ENCODE data around the gene PDIK1L.

Gene PDIK1L

DNA sequence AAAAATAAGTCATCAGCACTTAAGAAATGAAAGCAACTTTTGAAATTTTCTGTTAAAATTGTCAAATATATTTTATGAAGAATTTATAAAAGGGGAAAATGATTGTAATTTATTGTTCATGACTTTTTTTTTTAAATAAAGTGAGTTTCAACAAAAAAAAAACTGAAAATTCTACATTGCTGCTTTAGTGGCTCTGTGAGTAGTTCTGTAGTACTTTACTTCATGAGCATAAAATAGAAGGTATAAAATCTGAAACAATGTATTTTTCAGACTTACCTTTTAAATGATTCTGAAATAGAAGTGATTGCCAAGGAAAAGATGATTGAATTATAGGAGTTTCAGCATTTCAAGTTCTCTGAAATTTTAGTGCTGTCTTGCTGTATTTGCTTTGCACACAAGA lies 13.8 kb downstream of the PDIK1L start:
- Histone ChIP-seq H3K9ac (peak overlapping the region in 6 of 11 experiments; percentile 58 to 73 (median 69); a peak in 7 of 22 replicates), H3K27ac (peak overlapping the region in 9 of 11 experiments; percentile 76 to 90 (median 85); a peak in 18 of 22 replicates), H3K36me3 (peaks cover 0 to 34% (median 10%) of the 10 kb centered on the region in 11 experiments; a peak in 12 of 22 replicates), H4K20me1 (no peaks in the 10 kb centered on the region), H3K4me3 (no peak overlapping the region), H3K4me1 (peaks cover 57 to 87% (median 69%) of the 10 kb centered on the region in 10 experiments), H3K27me3 (no peaks in the 10 kb centered on the region), H3K4me2 (peak overlapping the region in 10 of 11 experiments; percentile 76 to 88 (median 79); a peak in 18 of 22 replicates), H3K9me3 (replicated peaks in 1 of 11) (no peaks in the 10 kb centered on the region)
- TF ChIP-seq Cebpa-rat (IDR thresholded peaks at IDR 0.05), result no peak

- H3K27me3 ChIP-seq, result no peaks in the 10 kb centered on the region
- peaks cover 0 to 30% (median 10%) of the 10 kb centered on the region in 11 experiments; a peak in 11 of 22 replicates for H3K36me3 ChIP-seq
- no peaks in the 10 kb centered on the region for H4K20me1 ChIP-seq
- H3K4me2 ChIP-seq, result peak overlapping the region; percentile 76 to 88 (median 78)
- H3K9ac ChIP-seq, result peak overlapping the region in 10 of 11 experiments; percentile 39 to 73 (median 66); a peak in 18 of 22 replicates
- no peak for TF ChIP-seq Cebpa-rat (IDR thresholded peaks at IDR 0.05)
- peak overlapping the region in 1 of 10 experiments; percentile 28; a peak in 2 of 20 replicates for H3K4me3 ChIP-seq
- peaks cover 54 to 83% (median 64%) of the 10 kb centered on the region in 10 experiments for H3K4me1 ChIP-seq
- peak overlapping the region in 10 of 11 experiments; percentile 37 to 90 (median 84); a peak in 20 of 22 replicates for H3K27ac ChIP-seq
- H3K9me3 ChIP-seq (replicated peaks in 1 of 11), result no peaks in the 10 kb centered on the region
Observed at GRCh38 chr1:26125946-26126320, 14.3 kb downstream of the PDIK1L start.

GRCh38 chr1:26126321-26127084 lies 14.9 kb downstream of the PDIK1L start:
- Histone ChIP-seq H3K36me3 (peaks cover 0 to 30% (median 10%) of the 10 kb centered on the region in 11 experiments; a peak in 11 of 22 replicates), H3K27me3 (no peaks in the 10 kb centered on the region), H3K9me3 (replicated peaks in 1 of 11) (no peaks in the 10 kb centered on the region), H3K4me2 (peak overlapping the region; percentile 76 to 88 (median 78)), H4K20me1 (no peaks in the 10 kb centered on the region), H3K4me1 (peaks cover 49 to 78% (median 60%) of the 10 kb centered on the region in 10 experiments), H3K4me3 (peak overlapping the region in 4 of 10 experiments; percentile 14 to 35 (median 21); a peak in 6 of 20 replicates), H3K9ac (peak overlapping the region in 10 of 11 experiments; percentile 39 to 73 (median 66); a peak in 19 of 22 replicates), H3K27ac (peak overlapping the region in 10 of 11 experiments; percentile 37 to 90 (median 84); a peak in 20 of 22 replicates)
- TF ChIP-seq Cebpa-rat (IDR thresholded peaks at IDR 0.05), result peak in 9 of 11 experiments; percentile 74 to 95 (median 83); a peak in 17 of 22 replicates

DNA sequence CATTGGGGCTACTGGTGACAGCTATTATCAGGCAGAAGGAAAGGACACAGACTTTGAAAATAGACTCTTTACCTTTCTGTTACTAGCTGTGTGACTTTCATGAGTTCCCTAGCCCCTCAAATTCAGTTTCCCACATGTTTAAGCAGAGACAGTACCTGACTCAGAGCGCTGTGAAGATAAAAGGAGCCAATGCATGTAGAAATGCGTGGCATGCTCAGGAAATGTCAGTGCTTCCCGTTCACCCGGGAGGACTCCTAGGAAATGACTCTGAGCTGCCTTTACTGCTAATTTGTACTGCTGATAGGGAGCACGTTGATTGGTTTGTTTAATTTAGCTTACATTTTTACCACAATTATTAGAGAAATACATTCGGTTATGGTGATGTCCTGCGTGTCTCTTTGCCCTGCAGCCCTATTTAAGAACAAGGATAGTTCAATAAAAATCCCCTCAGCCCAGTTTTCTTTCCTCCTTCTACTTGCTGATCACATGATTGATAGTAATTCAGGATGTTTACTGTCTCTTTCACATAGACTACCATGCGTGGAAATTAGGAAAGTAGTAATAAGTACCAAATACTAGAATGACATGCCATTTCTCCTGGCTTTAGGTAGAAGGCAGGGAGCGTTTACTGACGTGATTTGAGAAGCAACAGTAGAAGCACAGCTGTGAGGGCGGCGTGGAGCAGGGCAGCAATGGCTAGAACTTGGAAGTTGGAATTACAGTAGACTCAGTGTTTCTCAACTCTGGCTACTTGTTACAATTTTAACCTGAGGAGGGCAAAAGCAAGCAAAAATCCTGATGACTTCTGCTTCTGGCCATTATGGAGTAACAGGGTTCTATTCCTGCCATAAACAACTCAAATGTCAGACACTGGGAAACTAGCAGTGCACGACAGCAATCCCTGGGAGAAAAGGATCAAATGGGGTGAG lies 15.9 kb downstream of the PDIK1L start:
- H3K27ac ChIP-seq, result peak overlapping the region in 10 of 11 experiments; percentile 37 to 90 (median 84); a peak in 19 of 22 replicates
- peaks cover 41 to 68% (median 50%) of the 10 kb centered on the region in 10 experiments for H3K4me1 ChIP-seq
- no peak for TF ChIP-seq Cebpa-rat (IDR thresholded peaks at IDR 0.05)
- H3K9ac ChIP-seq, result peak overlapping the region in 10 of 11 experiments; percentile 25 to 73 (median 66); a peak in 20 of 22 replicates
- H3K4me2 ChIP-seq, result peak overlapping the region; percentile 76 to 88 (median 78)
- peaks cover 0 to 21% (median 8%) of the 10 kb centered on the region in 11 experiments; a peak in 11 of 22 replicates for H3K36me3 ChIP-seq
- no peaks in the 10 kb centered on the region for H4K20me1 ChIP-seq
- peak overlapping the region in 4 of 10 experiments; percentile 4 to 35 (median 20); a peak in 3 of 20 replicates for H3K4me3 ChIP-seq
- H3K9me3 ChIP-seq (replicated peaks in 1 of 11), result no peaks in the 10 kb centered on the region
- H3K27me3 ChIP-seq, result no peaks in the 10 kb centered on the region

DNA sequence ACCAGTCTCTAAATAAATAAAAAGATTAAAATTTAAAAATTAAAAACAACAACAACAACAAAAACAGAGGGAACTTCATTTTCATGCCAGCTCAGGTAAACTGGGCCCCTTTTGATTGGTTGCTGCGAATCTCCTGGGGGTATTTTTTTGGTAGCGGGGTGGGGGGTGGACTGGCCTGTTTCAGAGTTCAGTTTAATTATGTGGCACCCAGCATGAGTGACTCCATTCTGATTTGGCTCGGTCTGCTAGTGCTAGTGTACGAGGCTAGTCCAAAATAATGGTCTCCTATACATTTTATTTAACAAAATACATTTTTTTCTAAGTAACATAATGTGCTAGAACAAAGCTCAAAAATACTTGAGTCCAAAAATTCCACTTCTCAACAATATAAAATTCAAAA lies 18.2 kb downstream of the PDIK1L start:
- Histone ChIP-seq H3K4me2 (no peak overlapping the region), H3K27ac (no peak overlapping the region), H3K27me3 (no peaks in the 10 kb centered on the region), H3K9ac (no peak overlapping the region), H3K9me3 (replicated peaks in 1 of 11) (peaks cover 3 to 9% (median 5%) of the 10 kb centered on the region in 11 experiments; a peak in 19 of 22 replicates), H4K20me1 (no peaks in the 10 kb centered on the region), H3K4me1 (peaks cover 35 to 46% (median 40%) of the 10 kb centered on the region in 10 experiments), H3K36me3 (no peaks in the 10 kb centered on the region), H3K4me3 (no peak overlapping the region)
- TF ChIP-seq Cebpa-rat (IDR thresholded peaks at IDR 0.05), result no peak

DNA sequence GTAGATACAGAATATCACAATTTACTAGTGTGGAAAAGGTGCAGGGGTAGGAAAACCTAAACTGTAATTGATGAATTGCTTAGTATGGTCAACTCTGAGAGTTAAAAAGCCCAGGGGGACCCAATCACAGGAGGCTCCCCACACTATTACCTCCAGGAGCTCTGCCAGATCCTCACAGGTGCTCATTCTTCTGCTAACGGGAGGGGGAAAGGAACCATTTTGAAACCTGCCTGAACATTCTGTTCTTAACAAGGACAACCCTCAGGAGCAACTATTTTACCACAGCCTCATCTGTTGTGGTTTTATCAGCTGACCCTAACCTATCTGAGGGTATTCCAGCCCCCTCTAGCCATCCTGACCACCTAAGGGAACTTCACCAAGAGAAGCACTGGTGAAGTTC lies 19.1 kb downstream of the PDIK1L start:
- no peaks in the 10 kb centered on the region for H3K27me3 ChIP-seq
- H3K4me3 ChIP-seq, result no peak overlapping the region
- H3K9ac ChIP-seq, result no peak overlapping the region
- H3K27ac ChIP-seq, result no peak overlapping the region
- no peaks in the 10 kb centered on the region for H3K36me3 ChIP-seq
- peaks cover 7 to 14% (median 10%) of the 10 kb centered on the region in 11 experiments; a peak in 20 of 22 replicates for H3K9me3 ChIP-seq (replicated peaks in 1 of 11)
- no peak overlapping the region for H3K4me2 ChIP-seq
- peaks cover 28 to 36% (median 31%) of the 10 kb centered on the region in 10 experiments for H3K4me1 ChIP-seq
- no peak for TF ChIP-seq Cebpa-rat (IDR thresholded peaks at IDR 0.05)
- no peaks in the 10 kb centered on the region for H4K20me1 ChIP-seq

DNA sequence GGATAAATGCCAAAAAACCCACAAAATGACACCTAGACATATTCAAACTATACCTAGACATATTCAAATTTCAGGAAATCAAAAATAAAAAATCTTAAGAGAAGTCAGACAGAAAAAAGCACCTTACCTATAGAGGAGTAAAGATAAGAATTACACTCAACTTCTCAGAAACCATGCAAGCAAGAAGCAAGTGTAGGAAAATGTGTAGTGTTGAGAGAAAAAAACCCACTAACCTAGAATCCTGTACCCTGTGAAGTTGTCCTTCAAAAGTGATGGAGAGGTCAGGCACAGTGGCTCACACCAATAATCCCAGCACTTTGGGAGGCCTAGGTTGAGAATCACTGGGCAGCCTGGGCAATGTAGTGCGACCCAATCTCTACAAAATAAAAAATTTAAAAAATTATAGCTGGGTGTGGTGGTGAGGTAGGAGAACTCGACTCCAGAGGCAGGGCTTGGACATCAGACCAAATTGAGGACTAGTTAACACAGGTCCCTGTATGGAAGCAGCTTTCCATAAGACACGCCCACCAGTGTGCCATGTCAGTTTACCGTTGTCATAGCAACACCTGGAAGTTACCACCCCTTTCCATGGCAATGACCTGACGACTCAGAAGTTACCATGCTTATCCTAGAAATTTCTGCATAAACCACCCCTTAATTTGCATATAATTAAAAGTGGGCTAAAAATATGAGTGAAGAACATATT lies 20.7 kb downstream of the PDIK1L start:
- peaks cover 13 to 21% (median 18%) of the 10 kb centered on the region in 10 experiments for H3K4me1 ChIP-seq
- no peak overlapping the region for H3K4me3 ChIP-seq
- no peaks in the 10 kb centered on the region for H3K36me3 ChIP-seq
- H3K27me3 ChIP-seq, result no peaks in the 10 kb centered on the region
- TF ChIP-seq Cebpa-rat (IDR thresholded peaks at IDR 0.05), result no peak
- H3K4me2 ChIP-seq, result no peak overlapping the region
- peaks cover 7 to 14% (median 10%) of the 10 kb centered on the region in 11 experiments; a peak in 20 of 22 replicates for H3K9me3 ChIP-seq (replicated peaks in 1 of 11)
- no peaks in the 10 kb centered on the region for H4K20me1 ChIP-seq
- no peak overlapping the region for H3K9ac ChIP-seq
- H3K27ac ChIP-seq, result no peak overlapping the region

DNA sequence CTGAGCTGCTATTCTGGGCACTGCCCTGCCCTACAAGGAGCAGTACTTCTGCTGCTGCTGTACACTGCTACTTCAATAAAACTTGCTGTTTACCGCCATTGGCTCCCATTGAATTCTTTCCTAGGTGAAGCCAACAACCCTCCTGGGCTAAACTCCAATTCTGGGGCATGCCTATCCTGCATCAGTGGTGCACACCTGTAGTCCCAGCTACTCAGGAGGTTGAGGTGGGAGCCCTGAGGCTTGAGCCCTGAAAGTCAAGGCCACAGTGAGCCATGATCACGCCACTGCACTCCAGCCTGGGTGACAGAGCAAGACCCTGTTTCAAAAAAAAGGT lies 21.2 kb downstream of the PDIK1L start:
- H3K9ac ChIP-seq, result no peak overlapping the region
- H3K4me3 ChIP-seq, result no peak overlapping the region
- H3K36me3 ChIP-seq, result no peaks in the 10 kb centered on the region
- H3K4me1 ChIP-seq, result peaks cover 8 to 20% (median 15%) of the 10 kb centered on the region in 10 experiments
- no peak overlapping the region for H3K4me2 ChIP-seq
- H4K20me1 ChIP-seq, result no peaks in the 10 kb centered on the region
- H3K27me3 ChIP-seq, result no peaks in the 10 kb centered on the region
- no peak for TF ChIP-seq Cebpa-rat (IDR thresholded peaks at IDR 0.05)
- H3K9me3 ChIP-seq (replicated peaks in 1 of 11), result peaks cover 7 to 14% (median 10%) of the 10 kb centered on the region in 11 experiments; a peak in 20 of 22 replicates
- no peak overlapping the region for H3K27ac ChIP-seq
